ENCODE measurements around the gene KRTAP10-2.
"Not testable (repeated sequence)": the region's sequence is repeated elsewhere in the genome, so short reads cannot be mapped to it uniquely, and the experiment has no call there.

The KRTAP10-2 gene, protein sequence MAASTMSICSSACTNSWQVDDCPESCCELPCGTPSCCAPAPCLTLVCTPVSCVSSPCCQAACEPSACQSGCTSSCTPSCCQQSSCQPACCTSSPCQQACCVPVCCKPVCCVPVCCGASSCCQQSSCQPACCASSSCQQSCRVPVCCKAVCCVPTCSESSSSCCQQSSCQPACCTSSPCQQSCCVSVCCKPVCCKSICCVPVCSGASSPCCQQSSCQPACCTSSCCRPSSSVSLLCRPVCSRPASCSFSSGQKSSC

DNA sequence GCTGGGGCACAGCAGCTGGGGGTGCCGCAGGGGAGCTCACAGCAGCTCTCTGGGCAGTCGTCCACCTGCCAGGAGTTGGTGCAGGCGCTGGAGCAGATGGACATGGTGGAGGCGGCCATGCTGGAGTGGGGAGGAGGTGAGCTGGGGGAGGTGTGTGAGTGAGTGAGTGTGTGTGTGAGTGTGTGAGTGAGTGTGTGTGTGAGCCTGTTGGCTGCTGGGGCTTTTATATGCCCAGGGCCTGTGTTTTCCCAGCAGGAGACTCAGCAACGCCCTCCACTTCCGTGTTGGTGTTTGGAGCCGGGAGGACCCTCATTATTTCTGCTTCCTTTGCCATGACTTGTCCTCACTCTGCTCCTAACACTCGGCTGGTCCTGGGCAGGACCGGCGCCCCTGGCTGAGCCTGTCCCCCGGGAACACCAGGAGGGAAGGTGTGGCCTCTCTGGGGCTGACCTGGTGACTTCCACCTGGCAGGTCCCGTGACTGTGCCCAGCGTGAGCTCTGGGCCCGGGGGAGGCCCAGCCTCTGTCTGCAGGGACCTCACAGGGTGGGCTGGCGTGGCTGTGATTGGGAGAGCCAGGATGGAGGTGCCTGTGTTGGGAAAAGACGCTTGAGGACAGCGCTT lies at the start of gene KRTAP10-2:
Gene KRTAP10-2 (minus strand): TSS at position 166 of the 622 bp plus-strand sequence. CDS start 47 bp downstream, at position 119.
- H3K4me3 ChIP-seq (ENCODE audit: low read depth, low read length): no peak within 1 kb of the TSS
- TF ChIP-seq, protein P1, sequence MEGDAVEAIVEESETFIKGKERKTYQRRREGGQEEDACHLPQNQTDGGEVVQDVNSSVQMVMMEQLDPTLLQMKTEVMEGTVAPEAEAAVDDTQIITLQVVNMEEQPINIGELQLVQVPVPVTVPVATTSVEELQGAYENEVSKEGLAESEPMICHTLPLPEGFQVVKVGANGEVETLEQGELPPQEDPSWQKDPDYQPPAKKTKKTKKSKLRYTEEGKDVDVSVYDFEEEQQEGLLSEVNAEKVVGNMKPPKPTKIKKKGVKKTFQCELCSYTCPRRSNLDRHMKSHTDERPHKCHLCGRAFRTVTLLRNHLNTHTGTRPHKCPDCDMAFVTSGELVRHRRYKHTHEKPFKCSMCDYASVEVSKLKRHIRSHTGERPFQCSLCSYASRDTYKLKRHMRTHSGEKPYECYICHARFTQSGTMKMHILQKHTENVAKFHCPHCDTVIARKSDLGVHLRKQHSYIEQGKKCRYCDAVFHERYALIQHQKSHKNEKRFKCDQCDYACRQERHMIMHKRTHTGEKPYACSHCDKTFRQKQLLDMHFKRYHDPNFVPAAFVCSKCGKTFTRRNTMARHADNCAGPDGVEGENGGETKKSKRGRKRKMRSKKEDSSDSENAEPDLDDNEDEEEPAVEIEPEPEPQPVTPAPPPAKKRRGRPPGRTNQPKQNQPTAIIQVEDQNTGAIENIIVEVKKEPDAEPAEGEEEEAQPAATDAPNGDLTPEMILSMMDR (conservative IDR thresholded peaks at IDR 0.05; ENCODE audit: low read depth, low read length): no peak
- no peak for DNase-seq (ENCODE audit: low read depth)

DNA sequence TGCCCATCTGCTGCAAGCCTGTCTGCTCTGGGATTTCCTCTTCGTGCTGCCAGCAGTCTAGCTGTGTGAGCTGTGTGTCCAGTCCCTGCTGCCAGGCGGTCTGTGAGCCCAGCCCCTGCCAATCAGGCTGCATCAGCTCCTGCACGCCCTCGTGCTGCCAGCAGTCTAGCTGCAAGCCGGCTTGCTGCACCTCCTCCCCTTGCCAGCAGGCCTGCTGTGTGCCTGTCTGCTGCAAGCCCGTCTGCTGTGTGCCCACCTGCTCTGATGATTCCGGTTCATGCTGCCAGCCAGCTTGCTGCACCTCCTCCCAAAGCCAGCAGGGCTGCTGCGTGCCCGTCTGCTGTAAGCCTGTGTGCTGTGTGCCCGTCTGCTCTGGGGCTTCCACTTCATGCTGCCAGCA lies 49.8 kb upstream of the KRTAP10-2 start:
- not testable (repeated sequence) for DNase-seq (ENCODE audit: low read depth); H3K4me3 ChIP-seq (ENCODE audit: low read depth, low read length)

DNA sequence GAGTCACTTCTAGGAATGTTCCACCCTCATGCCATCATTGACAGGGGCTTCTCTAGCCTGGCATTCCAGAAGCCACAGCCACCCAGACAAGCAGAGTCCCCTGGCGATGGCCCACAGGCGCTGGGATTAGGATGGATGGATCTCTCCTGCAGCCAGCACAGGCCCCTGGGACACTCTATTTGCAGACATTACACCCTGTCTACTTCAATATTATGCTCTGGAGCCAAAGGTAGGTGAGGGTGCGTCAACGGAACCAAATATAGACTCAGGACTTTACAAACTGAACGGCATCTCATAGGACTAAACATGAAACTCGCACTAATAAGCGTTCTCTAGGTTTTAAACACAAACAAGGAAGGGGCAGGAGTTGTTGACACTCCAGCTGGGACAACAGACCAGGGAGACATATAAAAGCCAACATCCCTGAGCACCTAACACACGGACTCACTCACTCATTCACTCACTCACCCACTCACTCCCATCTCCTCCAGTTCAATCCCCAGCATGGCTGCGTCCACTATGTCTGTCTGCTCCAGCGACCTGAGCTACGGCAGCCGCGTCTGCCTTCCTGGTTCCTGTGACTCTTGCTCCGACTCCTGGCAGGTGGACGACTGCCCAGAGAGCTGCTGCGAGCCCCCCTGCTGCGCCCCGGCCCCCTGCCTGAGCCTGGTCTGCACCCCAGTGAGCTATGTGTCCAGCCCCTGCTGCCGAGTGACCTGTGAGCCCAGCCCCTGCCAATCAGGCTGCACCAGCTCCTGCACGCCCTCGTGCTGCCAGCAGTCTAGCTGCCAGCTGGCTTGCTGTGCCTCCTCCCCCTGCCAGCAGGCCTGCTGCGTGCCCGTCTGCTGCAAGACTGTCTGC lies 49.0 kb upstream of the KRTAP10-2 start, which contains the start of gene KRTAP10-7:
Gene KRTAP10-7 (plus strand): TSS at position 480 of the 861 bp plus-strand sequence. CDS start 25 bp downstream, at position 505.
- not testable (repeated sequence) for DNase-seq (ENCODE audit: low read depth); H3K4me3 ChIP-seq (ENCODE audit: low read depth, low read length)

DNA sequence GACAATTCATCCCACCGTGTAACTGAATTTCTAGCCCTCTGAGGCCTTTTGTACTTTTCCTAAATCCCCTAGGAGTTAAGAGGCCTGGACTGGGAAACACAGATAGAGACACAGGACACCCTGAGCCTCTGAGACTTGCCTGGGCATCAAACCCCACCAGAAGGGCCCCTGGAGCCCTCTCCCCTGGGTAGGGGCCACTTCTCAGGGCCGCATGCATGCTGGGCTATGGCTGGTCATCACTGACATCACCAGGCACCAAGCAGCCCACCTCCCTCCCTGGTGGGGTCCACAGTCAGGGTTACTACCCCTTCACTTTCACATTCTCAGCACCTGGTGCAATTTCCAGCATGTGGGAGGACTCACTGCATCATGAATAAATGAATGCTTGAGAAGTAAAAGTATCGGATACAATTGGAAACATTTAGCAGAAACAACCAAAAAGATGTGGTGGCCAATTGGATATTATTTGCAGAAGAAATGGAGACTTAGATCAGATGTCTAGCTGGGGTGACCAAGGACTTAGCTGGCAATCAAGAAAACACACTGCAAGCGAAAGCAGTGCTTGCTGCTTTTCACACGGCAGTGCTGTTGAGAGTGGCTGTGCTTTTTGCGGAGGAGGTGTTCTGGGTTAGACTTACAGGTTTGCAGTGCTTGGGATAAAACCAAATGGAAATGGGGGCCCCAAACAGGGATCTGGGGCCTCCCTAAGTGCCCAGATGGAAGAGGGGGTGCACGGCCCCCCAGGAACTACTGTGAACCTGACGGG lies 48.1 kb upstream of the KRTAP10-2 start:
- TF ChIP-seq, protein P1 (conservative IDR thresholded peaks at IDR 0.05; ENCODE audit: low read depth, low read length): no peak
- no peak overlapping the region for H3K4me3 ChIP-seq (ENCODE audit: low read depth, low read length)
- no peak for DNase-seq (ENCODE audit: low read depth)

DNA sequence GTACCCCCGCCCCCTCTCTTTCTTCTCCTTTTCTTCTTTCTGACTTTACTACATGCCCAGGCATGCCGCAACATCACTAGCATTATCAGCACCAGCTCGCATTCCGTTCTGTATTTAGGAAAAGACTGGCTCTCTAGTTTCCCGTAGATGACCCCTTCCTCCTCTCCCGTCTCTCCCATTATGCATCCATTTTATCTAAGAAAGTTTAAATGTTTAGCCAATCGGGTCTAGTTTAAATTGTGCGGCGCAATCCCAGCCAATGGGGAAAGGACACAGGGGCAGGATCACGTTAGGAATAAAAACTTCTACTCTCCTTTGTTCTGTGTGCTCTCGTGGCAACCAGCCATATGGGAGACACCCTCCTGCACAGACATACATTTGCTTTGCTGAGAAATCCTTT lies 46.8 kb upstream of the KRTAP10-2 start:
- H3K4me3 ChIP-seq (ENCODE audit: low read depth, low read length): no peak overlapping the region
- TF ChIP-seq, protein P1 (conservative IDR thresholded peaks at IDR 0.05; ENCODE audit: low read depth, low read length): no peak
- DNase-seq (ENCODE audit: low read depth): no peak

DNA sequence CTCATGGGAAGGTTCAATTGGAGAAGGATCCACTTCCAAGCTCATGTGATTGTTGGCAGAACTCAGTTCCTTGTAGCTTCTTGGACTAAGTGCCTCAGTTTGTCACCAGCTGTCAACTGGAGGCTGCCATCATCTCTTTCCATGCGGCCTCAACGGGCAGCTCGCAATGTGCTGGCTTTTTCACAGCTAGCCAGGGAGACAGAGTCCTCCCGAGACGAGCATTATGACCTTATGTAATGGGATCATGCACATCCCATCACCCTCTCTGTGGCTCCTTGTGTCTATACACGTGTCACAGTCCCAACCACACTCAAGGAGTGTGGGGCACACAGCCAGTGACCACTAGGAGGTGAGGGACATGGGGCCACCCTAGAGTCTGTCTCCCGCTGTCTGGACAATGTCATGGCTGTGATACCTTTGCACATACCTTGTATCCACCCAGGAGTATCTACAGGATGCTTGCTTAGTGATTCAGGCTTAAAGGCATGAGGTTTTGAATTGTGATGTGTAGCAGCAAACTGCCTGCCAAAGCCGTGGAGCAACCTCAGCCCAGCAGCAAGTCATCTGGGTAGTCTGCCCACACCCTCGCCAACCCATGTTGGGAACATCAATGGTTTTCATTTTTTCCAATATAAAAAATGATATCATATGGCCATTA lies 44.9 kb upstream of the KRTAP10-2 start:
- DNase-seq (ENCODE audit: low read depth): no peak
- H3K4me3 ChIP-seq (ENCODE audit: low read depth, low read length): no peak overlapping the region

DNA sequence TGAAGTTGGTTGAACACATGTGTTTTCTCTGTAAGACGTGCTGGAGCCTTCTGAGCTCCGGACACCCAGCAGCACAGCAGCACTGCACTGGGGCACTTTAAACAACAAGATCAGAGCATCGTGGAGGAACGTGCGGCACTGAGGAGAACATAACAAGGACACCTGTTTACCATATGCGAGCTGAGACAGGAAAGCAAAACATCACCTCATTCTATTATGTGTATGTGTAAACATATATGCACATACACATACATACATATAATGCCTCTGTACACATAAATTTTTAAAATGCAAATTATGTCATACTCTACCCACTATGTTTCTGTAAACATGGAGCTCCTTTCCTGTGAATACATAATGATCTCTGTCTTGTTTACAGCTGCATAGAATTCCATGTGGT lies 44.2 kb upstream of the KRTAP10-2 start:
- H3K4me3 ChIP-seq (ENCODE audit: low read depth, low read length): no peak overlapping the region
- DNase-seq (ENCODE audit: low read depth): no peak
- TF ChIP-seq, protein P1 (conservative IDR thresholded peaks at IDR 0.05; ENCODE audit: low read depth, low read length): no peak

More for the DNA sequence above, 44.9 kb upstream of the KRTAP10-2 start:
- TF ChIP-seq, protein P1 (conservative IDR thresholded peaks at IDR 0.05; ENCODE audit: low read depth, low read length): no peak

Measured in choroid plexus epithelial cell (primary cell).